Fibroblast of skin of right biceps (primary cell): ENCODE results near the gene TSHB.

Experiments used
- DNase-seq: peaks from one replicate; pipeline ENCODE4 v3.0.0-alpha.2; 2013

Gene TSHB

DNA sequence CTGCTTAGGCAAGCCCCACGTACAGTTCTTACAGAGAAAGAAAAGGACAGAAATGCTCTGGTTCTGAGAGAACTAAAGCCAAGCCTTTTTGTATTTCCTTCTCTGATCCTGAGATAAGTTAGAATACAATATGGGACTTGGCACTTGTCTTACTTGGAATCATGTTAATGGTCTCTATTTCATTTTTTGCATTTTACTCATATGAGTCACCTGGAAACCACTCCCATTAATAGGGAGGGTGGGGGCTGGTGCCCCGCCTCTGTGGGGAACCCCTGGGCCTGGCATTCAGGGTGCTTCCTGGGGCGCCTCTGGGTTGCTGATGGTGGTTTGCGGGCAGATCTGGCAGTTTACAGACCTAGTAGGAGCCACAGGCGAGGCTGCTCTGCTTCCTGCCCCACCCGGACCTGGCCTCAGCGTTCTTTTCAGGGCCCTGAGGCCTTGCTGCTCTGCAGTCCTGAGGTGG lies 32.9 kb downstream of the TSHB start:
- DNase-seq = peak; percentile 49

GRCh38 chr1:115063228-115063901 lies 33.7 kb downstream of the TSHB start:
- no peak for DNase-seq

DNA sequence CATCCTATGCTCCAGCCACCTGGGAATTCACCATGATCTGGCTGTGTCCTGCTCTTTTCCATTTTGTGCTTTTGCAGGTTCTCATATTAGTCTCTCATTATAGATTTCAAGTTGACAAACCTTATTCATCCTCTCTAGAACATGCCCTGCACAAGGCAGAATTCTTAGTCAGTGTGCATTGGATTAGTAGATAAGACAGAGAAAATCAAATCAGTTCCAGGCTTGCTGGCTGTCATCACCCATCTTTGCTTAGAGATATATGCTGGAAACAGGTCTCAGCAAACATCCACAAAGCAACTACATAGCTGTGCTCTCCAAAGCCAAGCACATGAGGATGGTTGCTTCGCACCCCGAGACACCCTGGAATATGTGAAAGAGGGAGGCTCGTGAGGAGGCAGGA lies 34.8 kb downstream of the TSHB start:
- no peak for DNase-seq

GRCh38 chr1:115065021-115065420 lies 35.4 kb downstream of the TSHB start:
- no peak for DNase-seq

- DNase-seq = peak; percentile 72
Measured at GRCh38 chr1:115067161-115067859, 37.7 kb downstream of the TSHB start.

- no peak for DNase-seq
Measured at GRCh38 chr1:115068826-115069585, 39.4 kb downstream of the TSHB start.

DNA sequence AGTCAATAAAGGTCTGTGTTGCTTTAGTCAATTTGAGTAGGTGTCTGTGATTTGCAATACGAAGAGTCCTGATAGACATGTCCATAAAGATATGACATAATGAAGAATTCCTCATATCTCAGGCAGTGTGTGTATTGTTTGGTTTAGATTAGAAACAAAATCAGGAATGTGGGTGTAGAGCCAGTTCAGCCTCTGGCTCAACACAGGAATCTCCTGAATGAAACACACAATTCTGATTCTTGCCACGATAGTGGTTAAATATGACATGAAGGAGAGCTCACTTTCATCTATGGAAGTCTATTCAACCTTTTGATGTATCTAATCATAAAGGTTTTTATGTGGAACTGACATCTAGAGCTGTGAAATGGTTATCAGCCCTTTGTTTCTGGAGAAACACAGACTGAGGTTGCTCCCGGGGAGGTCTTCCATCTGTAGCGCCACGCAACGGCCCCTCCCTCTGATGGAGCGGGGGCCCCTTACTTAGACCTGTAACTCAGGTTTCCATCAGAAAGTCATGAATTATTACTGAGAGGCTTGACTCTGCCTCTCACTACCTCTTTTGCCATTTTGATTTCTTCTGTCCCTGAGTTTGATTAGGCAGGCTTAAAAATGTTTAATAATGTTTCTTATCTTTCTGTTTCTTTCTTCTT lies 40.2 kb downstream of the TSHB start:
- DNase-seq = no peak

- no peak for DNase-seq
Measured at GRCh38 chr1:115071012-115071664, 41.5 kb downstream of the TSHB start.

DNA sequence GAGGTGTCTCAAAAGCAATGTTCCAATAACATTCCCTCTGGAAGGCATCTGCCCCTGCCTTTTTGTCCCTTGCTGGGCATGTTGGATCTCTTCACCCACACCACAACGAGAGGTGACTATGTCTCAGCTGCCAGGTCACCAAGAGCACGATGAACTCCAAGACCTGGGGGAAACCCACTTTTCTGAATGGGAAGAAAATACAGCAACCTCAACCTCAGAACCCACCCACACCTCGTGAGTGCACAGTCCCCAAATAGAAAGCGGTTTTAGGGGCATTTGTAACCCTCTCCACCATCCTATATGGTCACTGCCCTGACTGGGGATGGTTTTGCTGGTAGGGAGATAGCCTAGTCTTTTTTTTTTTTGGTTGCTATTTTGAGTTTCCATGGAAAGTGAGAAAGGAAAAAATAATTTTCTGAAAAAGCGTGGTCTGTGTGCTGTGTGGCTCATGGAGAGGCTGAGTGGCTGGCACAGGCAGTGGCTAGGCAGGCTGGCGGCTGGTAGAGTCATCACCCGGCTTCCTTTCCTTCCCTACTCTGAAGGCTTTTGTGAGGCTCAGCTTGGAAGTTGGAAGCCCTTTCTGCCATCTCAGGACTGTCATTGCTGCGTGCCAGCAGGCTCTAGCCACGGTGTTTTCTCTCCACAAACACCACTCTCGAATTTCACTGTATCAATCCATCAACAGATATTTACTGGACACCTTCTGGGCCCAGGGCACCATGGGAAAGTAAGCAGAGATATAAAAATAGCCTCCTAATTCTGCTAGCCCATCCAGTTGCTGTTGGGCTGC lies 43.9 kb downstream of the TSHB start:
- DNase-seq = no peak

DNA sequence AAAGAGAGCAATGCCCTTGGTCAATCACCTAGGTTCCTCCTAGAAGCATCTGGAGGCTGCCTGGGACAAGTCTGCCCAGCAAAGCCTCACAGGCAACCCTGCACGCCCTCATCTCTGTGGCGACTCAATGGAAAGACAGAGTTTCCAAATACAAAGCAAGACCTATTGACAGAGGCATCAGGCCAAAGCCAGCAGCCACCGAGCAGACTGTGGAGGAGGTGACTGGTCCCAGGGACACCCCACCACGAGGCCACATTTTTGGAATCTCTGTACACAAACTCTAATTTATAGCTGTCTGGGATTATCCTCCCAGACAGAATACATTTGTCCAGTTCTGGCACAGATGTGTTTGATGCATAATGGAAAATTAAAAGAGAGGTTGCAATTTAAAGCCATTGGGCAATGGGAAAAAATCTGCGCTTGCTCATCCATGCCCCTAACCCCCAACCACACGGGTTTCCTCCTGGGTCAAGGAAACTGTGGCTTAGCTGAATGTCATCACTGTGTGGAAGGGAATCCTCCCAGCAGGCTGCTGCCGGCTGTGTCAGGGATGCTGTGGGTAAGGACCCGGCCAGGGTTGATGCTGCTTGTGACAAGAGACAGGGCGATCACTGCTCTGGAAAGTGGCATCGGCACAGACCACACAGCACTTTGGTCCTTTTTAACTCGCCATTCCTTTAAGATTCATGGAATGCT lies 45.4 kb downstream of the TSHB start:
- DNase-seq = peak; percentile 32

GRCh38 chr1:115076384-115076915 lies 46.8 kb downstream of the TSHB start:
- DNase-seq = no peak

DNA sequence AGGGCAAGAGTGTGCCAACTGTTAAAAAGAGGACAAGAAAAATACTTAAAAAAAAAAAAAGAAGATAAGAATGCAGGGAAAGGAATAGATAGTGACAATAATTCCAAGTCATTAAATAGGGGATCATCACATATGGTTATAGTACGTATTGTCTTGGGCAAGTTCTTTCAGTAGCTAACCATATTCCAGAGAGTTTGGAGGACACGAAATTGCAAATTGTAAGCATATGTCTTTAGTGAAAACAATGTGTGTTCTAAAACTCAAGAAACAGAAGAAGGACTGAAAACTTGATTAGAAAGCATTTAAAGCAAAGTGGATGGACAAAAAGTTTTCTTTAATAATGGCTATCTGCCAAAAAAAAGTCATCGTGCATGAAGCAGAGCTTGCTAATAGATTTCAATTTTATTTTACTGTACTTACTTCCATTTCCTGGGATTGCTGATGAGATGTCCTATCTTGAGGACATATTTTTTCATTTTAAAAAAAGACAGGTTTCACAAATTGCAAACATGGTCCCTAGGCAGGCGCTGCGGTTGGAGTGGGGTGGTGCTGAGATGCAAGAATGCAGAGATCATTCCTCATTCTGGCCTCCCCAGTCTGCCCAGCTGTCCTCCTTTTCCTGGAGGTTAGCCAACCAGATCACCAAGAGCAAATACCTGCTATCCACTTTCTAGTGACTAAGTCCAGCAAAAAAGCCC lies 47.8 kb downstream of the TSHB start:
- DNase-seq = peak; percentile 52

GRCh38 chr1:115077984-115078330 lies 48.3 kb downstream of the TSHB start:
- DNase-seq = no peak

- no peak for DNase-seq
Measured at GRCh38 chr1:115078708-115079107, 49.1 kb downstream of the TSHB start.

GRCh38 chr1:115082949-115083348 lies 53.3 kb downstream of the TSHB start:
- no peak for DNase-seq
